Measurements from ENCODE around the gene PIP4K2C.
"Not testable (repeated sequence)": the region's sequence is repeated elsewhere in the genome, so short reads cannot be mapped to it uniquely, and the experiment has no call there.

Gene PIP4K2C

GRCh38 chr12:57641699-57642442 is 50.9 kb downstream of the PIP4K2C start:
- no peak for DNase-seq

- not testable (repeated sequence) for DNase-seq
These were observed 55.1 kb downstream of the PIP4K2C start for GRCh38 chr12:57645990-57646658.

GRCh38 chr12:57646659-57647049 is 55.7 kb downstream of the PIP4K2C start:
- not testable (repeated sequence) for DNase-seq
